Measurements from ENCODE around the gene SRSF5. TPM values are rescaled to one million over a fixed set of nuclear protein-coding genes. Genes with fewer than 3 reads are reported as not detected.

Gene SRSF5
- total and polyA plus RNA-seq, 2 of the 13 experiments (the other 11 are each of a cell fraction or from before 2014, with no cell fraction given): 189 to 277 TPM

- TF ChIP-seq MEIS2 (CRISPR knock-in tag; IDR thresholded peaks at IDR 0.05): no peak; the same call in 1 of the 2 replicates
- TF ChIP-seq, protein P1, sequence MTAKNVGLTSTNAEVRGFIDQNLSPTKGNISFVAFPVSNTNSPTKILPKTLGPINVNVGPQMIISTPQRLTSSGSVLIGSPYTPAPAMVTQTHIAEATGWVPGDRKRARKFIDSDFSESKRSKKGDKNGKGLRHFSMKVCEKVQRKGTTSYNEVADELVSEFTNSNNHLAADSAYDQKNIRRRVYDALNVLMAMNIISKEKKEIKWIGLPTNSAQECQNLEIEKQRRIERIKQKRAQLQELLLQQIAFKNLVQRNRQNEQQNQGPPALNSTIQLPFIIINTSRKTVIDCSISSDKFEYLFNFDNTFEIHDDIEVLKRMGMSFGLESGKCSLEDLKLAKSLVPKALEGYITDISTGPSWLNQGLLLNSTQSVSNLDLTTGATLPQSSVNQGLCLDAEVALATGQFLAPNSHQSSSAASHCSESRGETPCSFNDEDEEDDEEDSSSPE (CRISPR knock-in tag; IDR thresholded peaks at IDR 0.05): no peak
- TF ChIP-seq SP5 (CRISPR knock-in tag; IDR thresholded peaks at IDR 0.05; ENCODE audit: borderline replicate concordance, low read depth): peak; percentile 53; the same call in 1 of the 2 replicates
- peak; percentile 88 for TF ChIP-seq IKZF5 (CRISPR knock-in tag; IDR thresholded peaks at IDR 0.05)
- TF ChIP-seq, protein P2, sequence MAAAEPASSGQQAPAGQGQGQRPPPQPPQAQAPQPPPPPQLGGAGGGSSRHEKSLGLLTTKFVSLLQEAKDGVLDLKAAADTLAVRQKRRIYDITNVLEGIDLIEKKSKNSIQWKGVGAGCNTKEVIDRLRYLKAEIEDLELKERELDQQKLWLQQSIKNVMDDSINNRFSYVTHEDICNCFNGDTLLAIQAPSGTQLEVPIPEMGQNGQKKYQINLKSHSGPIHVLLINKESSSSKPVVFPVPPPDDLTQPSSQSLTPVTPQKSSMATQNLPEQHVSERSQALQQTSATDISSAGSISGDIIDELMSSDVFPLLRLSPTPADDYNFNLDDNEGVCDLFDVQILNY (CRISPR knock-in tag; conservative IDR thresholded peaks at IDR 0.05): no peak
- TF ChIP-seq TBX2 (CRISPR knock-in tag; IDR thresholded peaks at IDR 0.05; ENCODE audit: borderline replicate concordance): peak; percentile 86; the same call in 1 of the 2 replicates
- TF ChIP-seq, protein P3, sequence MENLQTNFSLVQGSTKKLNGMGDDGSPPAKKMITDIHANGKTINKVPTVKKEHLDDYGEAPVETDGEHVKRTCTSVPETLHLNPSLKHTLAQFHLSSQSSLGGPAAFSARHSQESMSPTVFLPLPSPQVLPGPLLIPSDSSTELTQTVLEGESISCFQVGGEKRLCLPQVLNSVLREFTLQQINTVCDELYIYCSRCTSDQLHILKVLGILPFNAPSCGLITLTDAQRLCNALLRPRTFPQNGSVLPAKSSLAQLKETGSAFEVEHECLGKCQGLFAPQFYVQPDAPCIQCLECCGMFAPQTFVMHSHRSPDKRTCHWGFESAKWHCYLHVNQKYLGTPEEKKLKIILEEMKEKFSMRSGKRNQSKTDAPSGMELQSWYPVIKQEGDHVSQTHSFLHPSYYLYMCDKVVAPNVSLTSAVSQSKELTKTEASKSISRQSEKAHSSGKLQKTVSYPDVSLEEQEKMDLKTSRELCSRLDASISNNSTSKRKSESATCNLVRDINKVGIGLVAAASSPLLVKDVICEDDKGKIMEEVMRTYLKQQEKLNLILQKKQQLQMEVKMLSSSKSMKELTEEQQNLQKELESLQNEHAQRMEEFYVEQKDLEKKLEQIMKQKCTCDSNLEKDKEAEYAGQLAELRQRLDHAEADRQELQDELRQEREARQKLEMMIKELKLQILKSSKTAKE (CRISPR knock-in tag; IDR thresholded peaks at IDR 0.05; ENCODE audit: borderline replicate concordance): 0 out of 2 replicates have a peak, but pooled peaks have one; percentile 27
- TF ChIP-seq, protein P4, sequence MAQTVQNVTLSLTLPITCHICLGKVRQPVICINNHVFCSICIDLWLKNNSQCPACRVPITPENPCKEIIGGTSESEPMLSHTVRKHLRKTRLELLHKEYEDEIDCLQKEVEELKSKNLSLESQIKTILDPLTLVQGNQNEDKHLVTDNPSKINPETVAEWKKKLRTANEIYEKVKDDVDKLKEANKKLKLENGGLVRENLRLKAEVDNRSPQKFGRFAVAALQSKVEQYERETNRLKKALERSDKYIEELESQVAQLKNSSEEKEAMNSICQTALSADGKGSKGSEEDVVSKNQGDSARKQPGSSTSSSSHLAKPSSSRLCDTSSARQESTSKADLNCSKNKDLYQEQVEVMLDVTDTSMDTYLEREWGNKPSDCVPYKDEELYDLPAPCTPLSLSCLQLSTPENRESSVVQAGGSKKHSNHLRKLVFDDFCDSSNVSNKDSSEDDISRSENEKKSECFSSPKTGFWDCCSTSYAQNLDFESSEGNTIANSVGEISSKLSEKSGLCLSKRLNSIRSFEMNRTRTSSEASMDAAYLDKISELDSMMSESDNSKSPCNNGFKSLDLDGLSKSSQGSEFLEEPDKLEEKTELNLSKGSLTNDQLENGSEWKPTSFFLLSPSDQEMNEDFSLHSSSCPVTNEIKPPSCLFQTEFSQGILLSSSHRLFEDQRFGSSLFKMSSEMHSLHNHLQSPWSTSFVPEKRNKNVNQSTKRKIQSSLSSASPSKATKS (CRISPR knock-in tag; IDR thresholded peaks at IDR 0.05): no peak
- TF ChIP-seq, protein P5, sequence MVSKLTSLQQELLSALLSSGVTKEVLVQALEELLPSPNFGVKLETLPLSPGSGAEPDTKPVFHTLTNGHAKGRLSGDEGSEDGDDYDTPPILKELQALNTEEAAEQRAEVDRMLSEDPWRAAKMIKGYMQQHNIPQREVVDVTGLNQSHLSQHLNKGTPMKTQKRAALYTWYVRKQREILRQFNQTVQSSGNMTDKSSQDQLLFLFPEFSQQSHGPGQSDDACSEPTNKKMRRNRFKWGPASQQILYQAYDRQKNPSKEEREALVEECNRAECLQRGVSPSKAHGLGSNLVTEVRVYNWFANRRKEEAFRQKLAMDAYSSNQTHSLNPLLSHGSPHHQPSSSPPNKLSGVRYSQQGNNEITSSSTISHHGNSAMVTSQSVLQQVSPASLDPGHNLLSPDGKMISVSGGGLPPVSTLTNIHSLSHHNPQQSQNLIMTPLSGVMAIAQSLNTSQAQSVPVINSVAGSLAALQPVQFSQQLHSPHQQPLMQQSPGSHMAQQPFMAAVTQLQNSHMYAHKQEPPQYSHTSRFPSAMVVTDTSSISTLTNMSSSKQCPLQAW (CRISPR knock-in tag; IDR thresholded peaks at IDR 0.05): peak; percentile 54; the same call in 1 of the 2 replicates
- TF ChIP-seq MATR3 (CRISPR knock-in tag; IDR thresholded peaks at IDR 0.05): no peak
- peak; percentile 61; the same call in 1 of the 2 replicates for TF ChIP-seq MYPOP (CRISPR knock-in tag; IDR thresholded peaks at IDR 0.05)
- TF ChIP-seq KLF15 (CRISPR knock-in tag; IDR thresholded peaks at IDR 0.05; ENCODE audit: borderline replicate concordance): no peak
- TF ChIP-seq POGK (CRISPR knock-in tag; conservative IDR thresholded peaks at IDR 0.05): peak; percentile 43; the same call in 1 of the 2 replicates
Observed at GRCh38 chr14:69808919-69809808, 42.2 kb downstream of the SRSF5 start (continued).

Measured in HepG2 (cell line).